ENCODE results near the gene SELENOH. TPM values are rescaled to one million over a fixed set of nuclear protein-coding genes. Genes with fewer than 3 reads are reported as not detected.

Gene SELENOH
- total RNA-seq, 2 donors from 2014 or later, result 149 to 175 TPM

DNA sequence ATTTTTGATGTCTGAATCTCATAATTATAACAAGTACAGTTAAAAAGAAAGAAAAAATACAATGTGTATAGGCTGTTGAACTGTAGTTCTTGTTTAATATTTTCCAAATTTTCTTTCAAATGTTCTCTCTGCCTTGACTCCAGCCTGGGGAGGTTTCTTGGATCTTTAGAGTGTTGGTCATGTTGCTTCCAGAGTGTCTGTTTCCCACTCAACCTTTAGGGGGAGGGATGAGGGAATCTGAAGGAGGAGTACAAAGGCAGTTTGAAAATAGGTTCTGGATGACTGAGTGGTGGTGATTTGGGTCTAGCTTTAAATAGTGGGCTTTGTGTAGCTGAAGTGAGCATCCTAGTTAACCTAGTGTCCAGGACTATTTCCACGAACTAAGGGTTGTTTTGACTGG is 22.3 kb downstream of the SELENOH start:
- no peaks in the 10 kb centered on the region for H3K9me3 Mint-ChIP-seq
- no peak overlapping the region for H3K4me3 Mint-ChIP-seq
- no peaks in the 10 kb centered on the region for H3K4me1 Mint-ChIP-seq
- H3K27ac Mint-ChIP-seq, result no peak overlapping the region
- H3K36me3 Mint-ChIP-seq (ENCODE audit: low read depth), result no peaks in the 10 kb centered on the region
- H3K27me3 Mint-ChIP-seq, result no peaks in the 10 kb centered on the region
- no peak for ATAC-seq (replicated peaks)

DNA sequence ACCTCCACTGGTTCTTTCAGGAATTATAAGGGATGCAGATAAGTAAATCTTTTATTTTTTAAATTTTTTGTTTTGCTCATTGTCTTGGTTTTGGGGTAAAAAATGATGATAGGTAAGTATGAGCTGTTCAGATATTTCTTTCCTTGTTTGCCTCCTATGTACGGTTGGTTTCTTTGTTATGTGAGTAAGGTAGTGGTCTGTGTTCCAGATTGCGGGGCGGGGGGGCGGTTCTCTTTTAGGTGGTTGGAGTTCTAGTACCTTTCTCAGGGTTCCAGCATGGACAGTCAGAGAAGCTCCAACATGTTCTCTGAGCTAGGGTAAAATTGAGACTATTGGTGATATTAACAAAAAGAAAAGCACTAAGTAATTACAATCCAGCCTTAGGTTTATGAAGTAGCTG is 22.7 kb downstream of the SELENOH start:
- H3K4me3 Mint-ChIP-seq, result no peak overlapping the region
- H3K4me1 Mint-ChIP-seq, result no peaks in the 10 kb centered on the region
- H3K36me3 Mint-ChIP-seq (ENCODE audit: low read depth), result no peaks in the 10 kb centered on the region
- no peaks in the 10 kb centered on the region for H3K9me3 Mint-ChIP-seq
- no peaks in the 10 kb centered on the region for H3K27me3 Mint-ChIP-seq
- no peak overlapping the region for H3K27ac Mint-ChIP-seq
- no peak for ATAC-seq (replicated peaks)

DNA sequence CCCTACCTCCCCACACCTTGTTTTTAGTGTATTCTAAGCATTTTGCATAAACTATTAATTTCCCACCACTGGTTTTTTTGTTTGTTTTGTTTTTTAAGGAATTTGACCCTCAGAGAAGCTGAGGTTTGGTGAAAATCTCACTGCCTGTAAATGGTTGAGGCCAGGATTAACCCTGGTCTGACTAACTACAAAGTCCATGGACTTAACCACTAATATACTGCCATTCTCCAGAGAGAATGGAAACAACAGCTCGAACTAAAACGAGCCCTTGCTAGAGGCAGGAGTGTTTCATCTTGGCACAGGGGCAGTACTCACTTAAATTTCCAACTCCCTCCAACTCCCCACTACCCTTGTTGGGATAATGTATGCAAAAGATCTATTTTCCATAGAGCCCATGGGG is 23.3 kb downstream of the SELENOH start:
- no peaks in the 10 kb centered on the region for H3K9me3 Mint-ChIP-seq
- ATAC-seq (replicated peaks), result no peak
- H3K4me1 Mint-ChIP-seq, result peaks cover 4% of the 10 kb centered on the region
- H3K27ac Mint-ChIP-seq, result no peak overlapping the region
- H3K27me3 Mint-ChIP-seq, result no peaks in the 10 kb centered on the region
- no peak overlapping the region for H3K4me3 Mint-ChIP-seq
- H3K36me3 Mint-ChIP-seq (ENCODE audit: low read depth), result no peaks in the 10 kb centered on the region

DNA sequence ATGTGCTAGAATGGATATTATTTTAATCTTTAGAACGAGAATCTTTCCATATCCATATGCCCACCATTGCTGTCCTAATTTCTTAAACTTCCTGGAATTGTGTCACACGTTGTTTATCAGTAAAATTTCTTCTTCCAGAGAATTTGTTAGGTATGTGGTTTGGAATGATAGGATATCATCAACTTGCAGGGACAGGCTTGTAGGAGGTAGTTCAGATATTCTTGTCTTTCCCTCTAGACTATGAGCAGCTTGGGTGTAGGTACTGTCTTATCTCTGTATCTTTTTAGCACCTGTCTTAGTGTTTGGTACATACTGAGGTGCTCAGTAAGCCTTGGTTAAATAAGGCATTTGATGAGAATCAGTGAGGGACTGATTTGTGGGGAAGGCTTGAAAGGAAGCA is 23.7 kb downstream of the SELENOH start:
- Mint-ChIP-seq H3K27me3 (no peaks in the 10 kb centered on the region), H3K4me1 (peaks cover 6% of the 10 kb centered on the region), H3K27ac (no peak overlapping the region), H3K4me3 (no peak overlapping the region), H3K9me3 (no peaks in the 10 kb centered on the region), H3K36me3 (ENCODE audit: low read depth) (no peaks in the 10 kb centered on the region)
- ATAC-seq (replicated peaks), result no peak

DNA sequence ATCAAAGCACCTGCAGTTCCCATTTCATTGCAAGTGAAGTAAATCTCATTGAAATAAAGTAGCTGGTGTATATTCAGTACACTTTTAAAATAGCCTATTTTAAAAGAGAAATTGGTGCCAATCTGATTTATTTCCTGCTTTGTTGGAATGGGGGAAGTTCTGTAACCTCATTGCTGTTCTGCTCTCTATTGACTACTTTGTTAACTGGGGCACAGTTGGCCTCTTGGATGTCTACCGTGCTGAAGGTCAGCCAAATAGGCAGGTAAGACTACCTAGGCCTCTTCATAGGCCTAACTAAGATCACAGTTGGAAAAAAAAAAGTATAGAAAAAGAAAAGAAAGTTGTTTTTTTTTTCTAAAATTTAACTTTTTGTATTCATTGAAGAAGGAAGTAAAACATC is 29.5 kb downstream of the SELENOH start:
- Mint-ChIP-seq H3K27ac (no peak overlapping the region), H3K36me3 (ENCODE audit: low read depth) (no peaks in the 10 kb centered on the region), H3K27me3 (no peaks in the 10 kb centered on the region), H3K4me1 (peaks cover 6% of the 10 kb centered on the region), H3K9me3 (no peaks in the 10 kb centered on the region), H3K4me3 (no peak overlapping the region)
- no peak for ATAC-seq (replicated peaks)

DNA sequence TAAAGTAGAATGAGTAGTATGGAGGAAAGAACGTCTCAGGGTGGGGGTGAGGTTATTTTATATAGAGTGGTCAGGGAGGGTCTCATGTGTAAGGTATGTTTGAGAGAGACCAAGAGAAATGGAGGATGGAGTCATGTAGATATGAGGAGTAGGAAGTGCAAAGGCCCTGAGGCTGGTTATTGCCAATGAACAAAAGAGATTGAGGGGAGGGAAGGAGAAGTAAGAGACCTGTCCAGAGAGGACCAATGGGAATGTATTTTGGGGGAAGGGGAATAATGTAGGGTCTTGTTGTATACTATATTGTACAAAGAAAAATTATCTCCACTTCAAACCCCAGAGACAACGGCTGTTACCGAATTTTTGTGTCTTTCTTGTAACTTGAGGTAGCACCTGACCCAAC is 30.1 kb downstream of the SELENOH start:
- H3K36me3 Mint-ChIP-seq (ENCODE audit: low read depth), result no peaks in the 10 kb centered on the region
- no peaks in the 10 kb centered on the region for H3K9me3 Mint-ChIP-seq
- no peak for ATAC-seq (replicated peaks)
- peaks cover 6% of the 10 kb centered on the region for H3K4me1 Mint-ChIP-seq
- H3K4me3 Mint-ChIP-seq, result no peak overlapping the region
- no peaks in the 10 kb centered on the region for H3K27me3 Mint-ChIP-seq
- no peak overlapping the region for H3K27ac Mint-ChIP-seq

DNA sequence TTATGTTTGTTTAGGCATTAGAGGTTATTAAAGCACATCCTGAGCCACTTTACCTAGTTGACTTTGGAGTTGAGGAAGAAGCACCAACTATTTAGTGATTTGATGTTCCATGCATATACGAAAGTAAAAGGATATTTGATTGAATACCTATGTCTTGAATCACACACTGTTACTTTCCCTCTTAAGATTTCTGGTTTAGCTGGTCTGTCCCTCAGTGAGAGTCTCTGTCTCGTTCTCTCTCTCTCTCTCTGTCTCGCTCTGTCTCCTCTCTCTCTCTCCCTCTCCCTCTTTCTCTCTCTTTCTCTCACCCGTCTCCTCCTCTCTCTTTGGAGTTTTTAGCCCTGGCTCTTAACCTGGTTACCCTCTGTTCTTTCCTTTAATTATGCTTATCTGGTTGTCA is 31.3 kb downstream of the SELENOH start:
- no peaks in the 10 kb centered on the region for H3K27me3 Mint-ChIP-seq
- no peaks in the 10 kb centered on the region for H3K36me3 Mint-ChIP-seq (ENCODE audit: low read depth)
- ATAC-seq (replicated peaks), result no peak
- H3K9me3 Mint-ChIP-seq, result no peaks in the 10 kb centered on the region
- H3K27ac Mint-ChIP-seq, result no peak overlapping the region
- H3K4me3 Mint-ChIP-seq, result no peak overlapping the region
- peaks cover 6% of the 10 kb centered on the region for H3K4me1 Mint-ChIP-seq

DNA sequence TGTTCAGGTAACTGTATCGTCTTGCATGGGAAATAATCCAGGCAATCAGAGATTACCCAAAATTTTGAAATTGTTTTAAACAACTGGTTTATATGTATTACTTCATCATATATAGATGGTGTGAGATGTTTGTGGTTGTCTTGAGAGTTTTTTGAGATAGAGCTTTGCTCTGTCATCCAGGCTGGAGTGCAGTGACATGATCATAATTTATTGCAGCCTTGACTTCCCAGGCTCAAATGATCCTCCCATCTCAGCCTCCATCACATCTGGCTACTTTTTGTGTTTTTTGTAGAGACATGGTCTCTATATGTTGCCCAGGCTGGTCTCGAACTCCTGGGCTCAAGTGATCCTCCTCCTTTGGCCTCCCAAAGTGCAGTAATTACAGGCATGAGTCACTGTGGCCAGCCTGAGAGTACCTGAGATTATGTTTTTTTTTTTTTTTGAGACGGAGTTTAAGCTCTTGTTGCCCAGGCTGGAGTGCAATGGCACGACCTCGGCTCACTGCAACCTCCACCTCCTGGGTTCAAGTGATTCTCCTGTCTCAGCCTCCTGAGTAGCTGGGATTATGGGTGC is 31.8 kb downstream of the SELENOH start:
- Mint-ChIP-seq H3K36me3 (ENCODE audit: low read depth) (no peaks in the 10 kb centered on the region), H3K9me3 (no peaks in the 10 kb centered on the region), H3K27ac (no peak overlapping the region), H3K4me3 (no peak overlapping the region), H3K4me1 (peaks cover 6% of the 10 kb centered on the region), H3K27me3 (no peaks in the 10 kb centered on the region)
- ATAC-seq (replicated peaks), result no peak

DNA sequence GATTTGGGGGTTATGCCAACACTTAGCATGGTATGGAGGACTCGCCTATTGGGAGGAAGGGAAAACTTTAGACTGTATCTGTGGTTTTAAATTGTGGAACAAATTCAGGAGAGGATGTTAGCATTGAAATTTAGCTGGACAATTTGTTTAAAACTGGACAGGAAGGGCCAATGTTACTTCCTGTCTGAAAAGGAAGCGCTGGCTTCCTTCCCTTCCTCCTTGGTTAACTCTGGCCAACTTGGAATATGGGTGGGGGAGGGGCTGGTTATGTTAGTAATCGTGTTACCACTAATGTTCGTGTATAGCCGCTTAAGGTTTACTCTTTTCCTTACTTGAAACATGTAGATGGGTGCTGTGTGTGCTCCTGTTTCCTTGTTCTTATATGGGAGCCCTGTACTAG is 34.2 kb downstream of the SELENOH start:
- Mint-ChIP-seq H3K4me3 (no peak overlapping the region), H3K9me3 (no peaks in the 10 kb centered on the region), H3K27me3 (no peaks in the 10 kb centered on the region), H3K4me1 (no peaks in the 10 kb centered on the region), H3K27ac (no peak overlapping the region), H3K36me3 (ENCODE audit: low read depth) (no peaks in the 10 kb centered on the region)
- no peak for ATAC-seq (replicated peaks)

DNA sequence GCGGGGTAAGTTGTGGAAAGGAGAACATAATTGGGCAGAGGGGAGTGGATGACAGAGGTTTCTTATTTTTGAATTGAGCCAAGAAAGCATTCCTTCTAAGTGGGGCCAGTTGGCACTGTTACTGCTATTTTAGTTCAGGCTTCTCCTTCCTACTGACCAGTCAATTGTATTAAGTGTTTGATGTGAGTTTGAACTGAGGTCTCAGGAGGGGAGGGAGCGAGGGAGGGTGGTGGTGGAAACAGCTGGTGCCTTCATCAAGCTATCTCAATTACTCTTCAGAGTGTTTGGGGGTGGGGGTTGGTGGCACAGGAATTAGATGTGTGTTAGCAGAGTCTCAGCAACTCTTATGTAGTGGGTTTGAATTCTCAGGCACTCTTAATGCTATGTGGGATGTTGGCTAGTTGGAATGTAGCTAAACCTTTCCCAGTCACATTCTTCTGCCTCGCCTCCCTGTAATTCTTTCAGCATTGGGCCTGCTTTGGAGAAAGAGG is 34.8 kb downstream of the SELENOH start:
- Mint-ChIP-seq H3K27me3 (no peaks in the 10 kb centered on the region), H3K9me3 (no peaks in the 10 kb centered on the region), H3K36me3 (ENCODE audit: low read depth) (no peaks in the 10 kb centered on the region), H3K4me3 (no peak overlapping the region), H3K27ac (no peak overlapping the region), H3K4me1 (no peaks in the 10 kb centered on the region)
- no peak for ATAC-seq (replicated peaks)

DNA sequence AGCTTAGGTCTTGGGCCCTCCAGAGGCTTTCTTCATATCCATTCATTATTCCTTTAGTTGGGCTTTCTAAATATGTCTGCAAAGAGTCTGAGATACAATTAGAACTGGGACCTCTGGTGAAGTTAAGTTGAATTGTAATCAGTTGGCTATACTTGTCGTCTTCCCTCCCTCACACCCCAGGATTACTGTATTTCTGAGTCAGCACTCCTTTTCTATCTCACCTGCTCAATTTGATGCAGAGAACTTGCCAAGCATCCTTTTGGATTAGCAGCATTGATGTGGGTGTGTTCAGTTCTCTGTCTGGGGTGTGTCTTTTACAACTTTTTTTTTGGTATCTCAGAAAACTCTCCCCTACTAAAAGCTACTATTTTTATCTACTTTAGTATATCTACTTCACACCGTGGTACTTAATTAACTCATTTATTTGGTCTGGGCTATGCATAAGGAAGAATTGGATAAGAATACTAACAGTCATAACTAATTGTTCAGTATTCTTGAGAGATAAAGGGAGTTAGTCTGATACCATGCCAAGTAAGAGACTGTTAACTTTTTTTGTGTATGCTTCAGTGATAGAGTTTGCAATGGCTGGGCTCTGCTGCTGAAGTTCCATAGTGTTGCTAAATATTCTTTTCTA is 35.4 kb downstream of the SELENOH start:
- ATAC-seq (replicated peaks), result no peak
- H3K4me1 Mint-ChIP-seq, result no peaks in the 10 kb centered on the region
- no peak overlapping the region for H3K4me3 Mint-ChIP-seq
- no peaks in the 10 kb centered on the region for H3K9me3 Mint-ChIP-seq
- no peaks in the 10 kb centered on the region for H3K27me3 Mint-ChIP-seq
- no peaks in the 10 kb centered on the region for H3K36me3 Mint-ChIP-seq (ENCODE audit: low read depth)
- H3K27ac Mint-ChIP-seq, result no peak overlapping the region

DNA sequence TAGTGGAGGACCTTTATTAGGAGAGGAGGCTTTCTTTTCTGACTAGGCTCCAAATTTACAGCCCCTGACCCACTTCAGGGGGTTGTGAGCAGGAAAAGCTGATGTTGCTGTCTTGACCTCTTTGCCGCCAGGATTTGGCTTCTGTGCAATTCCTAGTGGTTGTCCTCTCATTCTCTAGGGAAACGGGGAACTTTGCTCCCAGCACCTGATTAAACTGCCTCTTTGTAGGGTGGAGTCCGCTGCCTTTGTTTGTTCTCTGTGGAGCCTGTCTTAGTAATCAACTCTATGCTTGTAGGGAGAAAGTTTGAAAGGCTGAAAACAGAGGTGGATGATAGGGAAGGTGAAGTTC is 36.7 kb downstream of the SELENOH start:
- Mint-ChIP-seq H3K27me3 (no peaks in the 10 kb centered on the region), H3K4me1 (no peaks in the 10 kb centered on the region), H3K4me3 (no peak overlapping the region), H3K27ac (no peak overlapping the region), H3K36me3 (ENCODE audit: low read depth) (no peaks in the 10 kb centered on the region), H3K9me3 (no peaks in the 10 kb centered on the region)
- no peak for ATAC-seq (replicated peaks)

DNA sequence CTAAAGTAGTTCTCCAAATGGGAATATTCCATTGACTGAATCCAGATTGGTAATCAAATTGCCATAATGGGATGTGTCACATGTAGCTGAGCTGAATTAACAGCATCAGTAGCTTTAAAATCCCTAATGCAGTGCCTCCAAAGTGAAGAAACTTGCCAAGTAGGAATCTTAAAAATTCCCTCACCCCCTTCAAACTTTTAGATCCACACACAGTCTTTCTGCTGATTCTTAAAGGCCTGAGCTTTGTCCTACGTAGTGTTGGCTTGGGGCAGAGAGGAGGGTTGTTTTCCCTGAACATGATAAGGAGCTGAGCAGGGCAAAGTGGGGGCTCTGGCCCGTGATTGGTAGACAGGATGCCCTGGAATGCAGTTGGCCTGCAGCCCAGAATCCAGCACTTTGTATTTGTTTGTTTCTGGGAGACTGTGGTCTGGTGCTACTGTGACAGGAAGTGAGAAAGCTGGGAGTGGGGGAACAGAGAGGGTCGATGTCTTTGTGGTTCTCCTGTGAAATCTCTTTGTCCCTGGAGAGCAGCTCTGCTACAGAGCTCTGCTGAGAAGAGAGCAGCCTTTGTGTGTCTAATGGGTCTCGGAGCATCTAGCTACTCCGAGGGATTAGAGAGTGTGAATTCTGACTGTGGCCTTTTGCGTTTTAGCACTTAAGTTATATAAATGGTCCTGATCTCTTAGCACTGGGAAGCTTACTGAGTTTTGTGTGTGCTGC is 37.2 kb downstream of the SELENOH start:
- no peak for ATAC-seq (replicated peaks)
- Mint-ChIP-seq H3K27ac (no peak overlapping the region), H3K27me3 (no peaks in the 10 kb centered on the region), H3K36me3 (ENCODE audit: low read depth) (no peaks in the 10 kb centered on the region), H3K4me1 (no peaks in the 10 kb centered on the region), H3K9me3 (no peaks in the 10 kb centered on the region), H3K4me3 (no peak overlapping the region)

DNA sequence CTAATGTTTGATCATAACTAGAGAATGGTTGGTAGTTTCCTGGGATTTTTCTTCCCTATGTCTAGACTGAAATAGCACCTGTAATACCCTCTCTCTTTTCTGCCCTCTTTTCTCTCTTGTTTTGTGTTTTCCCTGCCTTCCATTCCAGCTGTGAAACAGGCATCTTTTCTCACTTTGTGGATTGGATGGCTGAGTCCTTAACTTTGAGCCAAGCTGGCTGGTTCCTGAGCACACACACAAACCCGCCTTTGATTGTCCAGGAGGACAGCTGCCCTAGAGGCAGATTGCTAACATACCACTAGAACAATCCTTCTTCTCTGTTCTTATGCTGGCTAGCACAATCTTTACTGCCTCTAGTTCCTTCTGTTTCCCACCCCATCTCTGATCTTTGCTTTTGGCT is 38.0 kb downstream of the SELENOH start:
- Mint-ChIP-seq H3K4me3 (no peak overlapping the region), H3K4me1 (no peaks in the 10 kb centered on the region), H3K9me3 (no peaks in the 10 kb centered on the region), H3K27me3 (no peaks in the 10 kb centered on the region), H3K27ac (no peak overlapping the region), H3K36me3 (ENCODE audit: low read depth) (no peaks in the 10 kb centered on the region)
- no peak for ATAC-seq (replicated peaks)

DNA sequence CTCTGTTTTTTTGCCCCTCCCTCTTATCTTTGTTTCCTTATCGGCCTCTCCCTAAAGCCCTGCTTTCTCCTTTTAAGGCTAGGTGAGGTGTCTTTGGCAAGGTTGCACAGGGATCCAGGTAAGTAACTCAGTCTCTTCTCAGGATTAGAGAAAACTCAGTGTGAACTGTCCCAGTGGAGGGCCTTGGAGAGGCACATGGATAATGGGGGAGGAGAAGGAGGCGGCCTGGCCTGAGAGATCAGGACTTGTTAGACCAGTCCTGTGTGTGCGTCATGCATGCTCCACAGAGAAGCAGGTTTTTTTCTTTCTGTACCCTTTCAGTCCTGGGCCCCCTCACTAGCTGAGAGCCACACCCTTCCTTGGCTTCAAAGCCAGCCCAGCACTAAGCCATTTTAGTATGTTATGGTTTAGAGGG is 40.2 kb downstream of the SELENOH start:
- peak overlapping the region; percentile 8 for H3K27ac Mint-ChIP-seq
- no peak overlapping the region for H3K4me3 Mint-ChIP-seq
- ATAC-seq (replicated peaks), result no peak
- H3K9me3 Mint-ChIP-seq, result no peaks in the 10 kb centered on the region
- H3K27me3 Mint-ChIP-seq, result no peaks in the 10 kb centered on the region
- no peaks in the 10 kb centered on the region for H3K4me1 Mint-ChIP-seq
- H3K36me3 Mint-ChIP-seq (ENCODE audit: low read depth), result no peaks in the 10 kb centered on the region

All from activated T-helper 17 cell treated with anti-CD3 and anti-CD28 coated beads, Interleukin-2, amount 50 U/mL, for 72 hours (primary cell).